Gastrocnemius medialis (tissue), 4 donors: ENCODE results near the gene GABRB2.

ENCODE experiments used
- POLR2A ChIP-seq, 2 donors: fragments of 450-650 bp; IDR thresholded peaks; one replicate each; pipeline ENCODE4 v1.6.1; 2017; ENCODE audit warnings: antibody characterized with exemption in 2 of 2, mild to moderate bottlenecking in 2 of 2, moderate library complexity in 2 of 2
- TF ChIP-seq, protein P1 (sequence below), 5 experiments: fragments of 450-650 bp in 3 of 5; fragments of 200-600 bp in 2 of 5; sonication (generic) in 2 of 5; IDR thresholded peaks in 4 of 5; conservative IDR thresholded peaks in 1 of 5; 1 replicate in 4 of 5; 2 replicates in 1 of 5; pipeline ENCODE4 v1.5.1; 2016 to 2019; ENCODE audit warnings: antibody characterized with exemption in 5 of 5, mild to moderate bottlenecking in 3 of 5, moderate library complexity in 3 of 5

DNA sequence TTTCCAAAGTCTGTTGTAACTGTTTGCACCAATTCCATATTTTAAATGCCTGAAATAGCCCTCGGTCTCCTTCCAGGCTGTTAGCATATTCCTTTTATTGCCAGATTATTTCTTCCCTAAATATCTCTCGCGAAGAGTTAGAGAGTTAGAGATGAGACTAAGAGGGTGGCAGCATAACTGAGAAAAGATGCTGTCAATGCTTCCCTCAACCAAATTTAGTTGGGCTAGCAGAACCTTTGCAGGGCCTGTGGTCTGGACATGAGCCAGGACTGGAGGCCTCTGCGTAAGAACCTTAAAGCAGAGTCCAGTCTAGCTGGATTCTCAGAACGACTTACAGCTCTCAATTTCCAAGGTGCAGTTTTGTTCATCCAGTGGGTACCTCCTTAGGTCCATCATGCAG, 135.9 kb downstream of the GABRB2 start:
- TF ChIP-seq, protein P1, sequence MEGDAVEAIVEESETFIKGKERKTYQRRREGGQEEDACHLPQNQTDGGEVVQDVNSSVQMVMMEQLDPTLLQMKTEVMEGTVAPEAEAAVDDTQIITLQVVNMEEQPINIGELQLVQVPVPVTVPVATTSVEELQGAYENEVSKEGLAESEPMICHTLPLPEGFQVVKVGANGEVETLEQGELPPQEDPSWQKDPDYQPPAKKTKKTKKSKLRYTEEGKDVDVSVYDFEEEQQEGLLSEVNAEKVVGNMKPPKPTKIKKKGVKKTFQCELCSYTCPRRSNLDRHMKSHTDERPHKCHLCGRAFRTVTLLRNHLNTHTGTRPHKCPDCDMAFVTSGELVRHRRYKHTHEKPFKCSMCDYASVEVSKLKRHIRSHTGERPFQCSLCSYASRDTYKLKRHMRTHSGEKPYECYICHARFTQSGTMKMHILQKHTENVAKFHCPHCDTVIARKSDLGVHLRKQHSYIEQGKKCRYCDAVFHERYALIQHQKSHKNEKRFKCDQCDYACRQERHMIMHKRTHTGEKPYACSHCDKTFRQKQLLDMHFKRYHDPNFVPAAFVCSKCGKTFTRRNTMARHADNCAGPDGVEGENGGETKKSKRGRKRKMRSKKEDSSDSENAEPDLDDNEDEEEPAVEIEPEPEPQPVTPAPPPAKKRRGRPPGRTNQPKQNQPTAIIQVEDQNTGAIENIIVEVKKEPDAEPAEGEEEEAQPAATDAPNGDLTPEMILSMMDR (IDR thresholded peaks at IDR 0.05 in 4 of 5, conservative IDR thresholded peaks at IDR 0.05 in 1 of 5) = no peak
- TF ChIP-seq POLR2A (IDR thresholded peaks at IDR 0.05) = no peak
